DND-41 (cell line): ENCODE results near the gene H3-3A.

Experiments used
- CTCF ChIP-seq: IDR thresholded peaks from 2 replicates; pipeline ENCODE4 v1.5.1; 2012; ENCODE audit warnings: borderline replicate concordance, low read length, moderate library complexity, mild to moderate bottlenecking; ENCODE audit not compliant: poor library complexity, severe bottlenecking; ENCODE audit errors: extremely low read depth
- EZH2 ChIP-seq: IDR thresholded peaks from 3 replicates; pipeline ENCODE4 v1.6.1; 2012; ENCODE audit warnings: borderline replicate concordance, low read depth, mild to moderate bottlenecking, moderate library complexity, low read length, inconsistent platforms; ENCODE audit not compliant: severe bottlenecking

GRCh38 chr1:226062558-226063223, at the start of gene H3-3A:
- TF ChIP-seq CTCF (peak; percentile 14), EZH2 (no peak)
